Epithelial cell of prostate (primary cell): ENCODE results near the gene C11orf58.

Experiments used
- DNase-seq: peaks from one replicate; pipeline ENCODE4 v3.0.0-alpha.2; 2011; ENCODE audit warnings: low read depth, low spot score
- H3K27ac ChIP-seq: fragments of 450-650 bp; 2 replicates; pipeline ENCODE4 v1.5.1; 2017; ENCODE audit warnings: mild to moderate bottlenecking

C11orf58 gene

DNA sequence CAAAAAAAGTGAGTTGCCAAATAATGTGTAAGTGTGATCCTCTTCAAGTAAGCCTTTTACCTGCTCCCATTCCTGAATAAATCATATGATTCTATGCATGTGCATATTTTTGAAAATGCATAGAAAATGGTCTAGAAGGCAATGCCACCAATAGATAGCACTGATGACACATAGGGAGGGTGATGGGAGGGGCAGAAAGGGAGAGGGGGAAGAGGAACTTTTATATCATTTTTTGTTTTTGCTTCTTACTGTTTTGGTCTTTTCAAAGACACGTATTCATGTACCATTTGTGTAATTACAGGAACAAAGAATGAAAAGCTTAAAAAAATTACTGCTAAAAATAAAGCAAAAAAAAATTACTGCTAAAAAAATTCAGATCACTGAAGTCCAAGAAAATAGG, 60.8 kb downstream of the C11orf58 start:
- no peak for DNase-seq
- no peak overlapping the region for H3K27ac ChIP-seq

DNA sequence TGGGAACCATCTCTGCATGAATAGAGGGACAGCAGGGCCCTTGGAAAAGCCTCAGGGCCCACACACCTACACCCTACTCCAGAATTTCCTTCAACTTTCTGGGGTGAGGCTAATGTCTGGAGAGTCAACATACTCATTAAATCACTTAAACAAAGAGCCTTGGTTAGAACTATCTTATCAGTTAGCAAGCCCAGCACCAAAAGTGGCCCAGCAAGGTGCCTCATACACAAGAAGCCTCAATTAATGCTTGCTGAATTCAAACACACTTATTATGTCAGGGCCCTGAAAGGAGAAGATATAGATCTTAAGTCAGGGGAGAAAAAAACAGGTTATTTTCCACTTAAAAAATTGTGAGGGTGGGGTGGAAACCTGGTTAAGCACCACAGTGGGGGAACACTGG, 61.4 kb downstream of the C11orf58 start:
- H3K27ac ChIP-seq, result no peak overlapping the region
- DNase-seq, result no peak

DNA sequence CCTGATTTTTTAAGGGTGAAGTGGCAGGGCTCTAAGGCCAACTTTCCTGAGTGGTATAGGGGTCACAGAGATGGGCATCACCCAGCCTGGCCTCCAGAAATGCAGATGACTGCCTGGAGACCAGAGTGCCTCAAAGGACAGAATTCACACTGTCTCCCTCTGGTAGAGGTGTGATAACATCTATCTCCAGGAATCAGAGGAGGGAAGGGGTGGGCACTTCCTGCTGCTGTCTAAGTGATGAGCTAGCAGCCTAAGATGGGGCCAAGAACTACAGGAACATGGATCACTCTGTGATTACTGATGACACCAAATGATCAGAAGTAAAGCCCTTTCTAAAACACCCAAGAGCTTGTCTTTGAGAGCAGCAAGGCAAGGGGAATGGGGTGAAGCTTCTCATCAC, 61.9 kb downstream of the C11orf58 start:
- DNase-seq, result no peak
- no peak overlapping the region for H3K27ac ChIP-seq

DNA sequence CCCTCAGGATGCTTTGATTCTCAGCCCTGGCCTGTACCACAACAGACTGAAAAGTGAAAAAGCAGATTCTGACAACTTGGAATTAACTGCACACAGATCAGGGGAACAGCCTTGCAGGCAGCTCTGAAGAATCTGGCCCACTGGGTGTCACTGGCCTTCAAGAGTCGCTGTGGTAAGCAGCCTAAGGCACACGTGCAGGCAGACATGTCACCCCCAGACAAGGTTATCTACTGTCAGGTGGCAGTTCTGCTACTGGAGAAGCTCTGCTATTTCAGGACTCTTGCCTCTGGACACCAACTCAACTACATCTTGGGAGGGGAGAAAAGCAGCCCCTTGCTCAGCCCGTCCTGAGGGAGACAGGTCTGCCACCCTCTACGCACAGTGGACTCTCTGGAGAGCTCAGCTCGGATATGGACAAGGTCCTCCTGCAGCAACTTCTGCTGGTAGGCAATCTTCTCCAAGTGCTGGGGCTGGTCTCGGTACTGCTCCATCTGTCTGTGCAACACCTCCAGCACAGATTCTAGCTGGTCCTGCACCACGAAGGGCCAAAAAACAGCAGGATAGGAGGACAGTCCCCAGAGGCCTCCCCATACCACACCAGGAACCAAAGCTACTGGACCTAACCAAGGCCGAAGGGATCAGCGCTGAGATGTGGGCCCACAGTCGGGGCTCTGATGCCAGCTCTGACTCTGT, 63.0 kb downstream of the C11orf58 start:
- H3K27ac ChIP-seq, result no peak overlapping the region
- DNase-seq, result no peak

DNA sequence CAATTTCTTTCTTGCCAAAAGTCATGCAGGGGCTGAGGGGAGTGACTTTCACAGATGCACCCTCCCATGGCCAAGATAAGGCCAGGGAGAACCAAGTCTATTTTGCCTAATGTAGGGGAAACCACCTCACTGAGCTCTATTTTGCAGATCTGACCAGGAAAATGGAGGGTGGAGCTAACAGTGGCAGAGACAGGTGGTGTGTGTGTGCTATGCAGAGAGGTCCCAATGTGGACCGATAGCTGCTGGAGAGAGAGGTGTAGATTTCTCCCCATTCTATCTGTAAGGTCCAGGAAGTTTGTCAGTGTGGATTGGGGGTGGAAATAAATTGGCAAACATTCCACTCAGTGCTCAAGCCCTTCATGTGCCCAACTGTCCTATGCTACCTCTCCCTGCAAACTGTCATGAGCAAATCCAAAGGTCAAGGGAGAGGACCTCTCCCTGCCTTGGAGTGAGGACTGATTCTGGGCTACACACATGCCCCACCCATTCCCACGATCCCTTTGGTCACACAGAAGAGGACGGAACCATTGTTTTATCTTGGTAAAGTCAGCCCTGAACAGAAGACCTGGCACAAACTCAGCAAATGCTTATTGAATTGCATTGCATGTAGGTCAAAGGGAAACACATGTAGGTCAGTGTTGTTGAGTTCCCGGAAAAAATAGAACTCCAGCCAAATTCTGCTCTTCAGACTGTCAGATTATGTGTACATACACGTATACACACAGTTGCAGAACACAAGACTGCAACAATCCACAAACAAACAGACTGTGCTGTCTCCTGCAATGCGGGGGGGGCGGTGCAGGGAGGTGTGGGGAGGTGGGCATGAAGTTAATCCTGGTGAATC, 65.9 kb downstream of the C11orf58 start:
- DNase-seq, result no peak
- H3K27ac ChIP-seq, result no peak overlapping the region

DNA sequence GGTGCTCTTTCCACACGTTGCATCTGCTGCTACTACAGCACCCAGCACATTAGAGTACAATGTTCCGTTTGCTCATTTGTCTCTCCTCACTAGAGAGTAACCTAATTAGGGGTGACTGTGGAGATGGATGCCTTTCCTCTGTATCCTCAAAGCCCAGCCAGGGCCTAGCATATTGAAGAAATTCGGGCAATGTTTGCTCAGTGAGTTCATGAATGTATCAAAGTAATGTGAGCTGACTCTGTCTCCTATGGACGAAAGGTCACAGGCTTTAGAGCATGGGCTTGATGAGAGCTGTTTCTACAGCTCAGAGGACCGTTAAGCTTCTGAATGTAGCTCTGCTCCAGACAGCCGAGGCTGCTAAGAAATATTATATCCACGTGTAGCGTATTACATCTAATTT, 67.5 kb downstream of the C11orf58 start:
- no peak for DNase-seq
- no peak overlapping the region for H3K27ac ChIP-seq

DNA sequence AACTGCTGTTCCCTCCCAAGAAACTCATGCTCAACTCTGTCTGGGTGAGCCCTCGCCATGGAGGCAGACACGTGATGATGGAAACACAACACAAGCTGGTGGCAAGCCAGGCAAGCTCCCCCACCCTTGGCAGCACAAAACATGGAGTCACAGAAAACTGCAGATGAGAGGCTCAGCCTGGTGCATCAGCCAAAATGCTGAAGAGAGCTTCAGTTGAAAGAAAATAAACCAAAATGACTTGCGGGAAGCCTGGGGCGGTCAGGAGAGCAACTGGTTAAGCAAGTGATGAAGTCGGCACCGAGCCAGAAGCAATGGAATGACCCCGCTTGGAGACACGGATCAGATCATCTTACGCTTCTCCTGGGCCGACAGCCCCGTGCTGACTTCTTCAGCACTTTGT, 68.3 kb downstream of the C11orf58 start:
- H3K27ac ChIP-seq, result no peak overlapping the region
- DNase-seq, result no peak

DNA sequence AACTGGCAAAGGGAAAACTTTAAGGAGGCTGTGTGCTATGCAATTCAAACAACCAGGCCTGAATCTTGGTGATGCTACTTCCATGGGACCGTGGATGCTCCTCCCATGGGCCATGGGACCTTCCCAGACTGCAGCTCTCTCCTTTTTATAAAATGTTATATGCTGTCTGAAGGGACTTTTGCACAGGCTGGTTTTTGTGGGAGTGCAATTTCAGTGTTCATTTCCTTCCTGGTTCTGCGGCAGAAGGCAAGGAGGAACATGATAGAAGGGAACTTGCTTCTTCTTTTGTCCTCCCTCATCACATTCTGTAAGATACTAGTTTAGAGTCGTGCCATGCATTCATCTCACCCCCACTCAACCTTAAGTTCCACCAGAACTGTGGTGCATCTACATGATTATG, 68.9 kb downstream of the C11orf58 start:
- no peak overlapping the region for H3K27ac ChIP-seq

More for the DNA sequence above, 68.9 kb downstream of the C11orf58 start:
- DNase-seq, result no peak
